Measurements from ENCODE around the gene PCDHA9.
"Not testable (repeated sequence)": the region's sequence is repeated elsewhere in the genome, so short reads cannot be mapped to it uniquely, and the experiment has no call there.

PCDHA9 gene

DNA sequence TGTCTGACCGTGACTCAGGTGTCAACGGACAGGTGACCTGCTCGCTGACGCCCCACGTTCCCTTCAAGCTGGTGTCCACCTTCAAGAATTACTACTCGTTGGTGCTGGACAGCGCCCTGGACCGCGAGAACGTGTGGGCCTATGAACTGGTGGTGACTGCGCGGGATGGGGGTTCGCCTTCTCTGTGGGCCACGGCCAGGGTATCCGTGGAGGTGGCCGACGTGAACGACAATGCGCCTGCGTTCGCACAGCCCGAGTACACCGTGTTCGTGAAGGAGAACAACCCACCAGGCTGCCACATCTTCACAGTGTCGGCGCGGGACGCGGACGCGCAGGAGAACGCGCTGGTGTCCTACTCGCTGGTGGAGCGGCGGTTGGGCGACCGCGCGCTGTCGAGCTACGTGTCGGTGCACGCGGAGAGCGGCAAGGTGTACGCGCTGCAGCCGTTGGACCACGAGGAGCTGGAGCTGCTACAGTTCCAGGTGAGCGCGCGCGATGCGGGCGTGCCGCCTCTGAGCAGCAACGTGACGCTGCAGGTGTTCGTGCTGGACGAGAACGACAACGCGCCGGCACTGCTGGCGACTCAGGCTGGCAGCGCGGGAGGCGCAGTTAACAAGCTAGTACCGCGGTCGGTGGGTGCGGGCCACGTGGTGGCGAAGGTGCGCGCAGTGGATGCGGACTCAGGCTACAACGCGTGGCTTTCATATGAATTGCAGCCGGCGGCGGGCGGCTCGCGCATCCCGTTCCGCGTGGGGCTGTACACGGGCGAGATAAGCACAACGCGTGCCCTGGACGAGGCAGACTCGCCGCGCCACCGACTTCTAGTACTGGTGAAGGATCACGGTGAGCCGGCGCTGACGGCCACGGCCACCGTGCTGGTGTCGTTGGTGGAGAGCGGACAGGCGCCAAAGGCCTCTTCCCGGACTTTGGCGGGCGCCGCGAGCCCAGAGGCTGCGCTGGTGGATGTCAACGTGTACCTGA lies 22.3 kb downstream of the PCDHA9 start:
- H3K9ac ChIP-seq (ENCODE audit: low read length): no peak overlapping the region
- H3K36me3 ChIP-seq (ENCODE audit: insufficient read depth, low read length): no peaks in the 10 kb centered on the region
- no peak for TF ChIP-seq CTCF (IDR thresholded peaks at IDR 0.05; ENCODE audit: low read length)
- TF ChIP-seq EZH2 (IDR thresholded peaks at IDR 0.05; ENCODE audit: borderline replicate concordance, low read length): no peak
- H3K4me3 ChIP-seq (ENCODE audit: low read depth, low read length, poor library complexity, severe bottlenecking): no peak overlapping the region
- no peak overlapping the region for H3K27ac ChIP-seq (ENCODE audit: low read depth, low read length, poor library complexity, severe bottlenecking)
- H2AFZ ChIP-seq (ENCODE audit: low read length): no peak overlapping the region
- no peaks in the 10 kb centered on the region for H3K79me2 ChIP-seq (ENCODE audit: insufficient read depth, low read length)
- no peaks in the 10 kb centered on the region for H3K27me3 ChIP-seq (ENCODE audit: insufficient read depth, low read length)
- H3K4me1 ChIP-seq (ENCODE audit: insufficient read depth, low read length, severe bottlenecking): no peaks in the 10 kb centered on the region
- H3K4me2 ChIP-seq (ENCODE audit: low read length): no peak overlapping the region
- no peaks in the 10 kb centered on the region for H3K9me2 ChIP-seq (ENCODE audit: low read depth, low read length)
- H4K20me1 ChIP-seq (ENCODE audit: insufficient read depth, low read length): no peaks in the 10 kb centered on the region
- no peaks in the 10 kb centered on the region for H3K9me3 ChIP-seq (ENCODE audit: low read length)
- H3F3A ChIP-seq (ENCODE audit: insufficient read depth, low read length): no peaks in the 10 kb centered on the region

GRCh38 chr5:140875085-140876065 lies 27.2 kb downstream of the PCDHA9 start, which contains the start of gene PCDHA12:
TSS of gene PCDHA12 (plus strand) at chr5:140875308. CDS start at chr5:140875473, 165 bp downstream.
- no peak within 1 kb of the TSS for H3K4me2 ChIP-seq (ENCODE audit: low read length)
- H3K4me1 ChIP-seq (ENCODE audit: insufficient read depth, low read length, severe bottlenecking): no peaks in the 10 kb centered on the region
- H3K9me3 ChIP-seq (ENCODE audit: low read length): no peaks in the 10 kb centered on the region
- H3K27me3 ChIP-seq (ENCODE audit: insufficient read depth, low read length): no peaks in the 10 kb centered on the region
- TF ChIP-seq CTCF (IDR thresholded peaks at IDR 0.05; ENCODE audit: low read length): peak; percentile 26
- TF ChIP-seq EZH2 (IDR thresholded peaks at IDR 0.05; ENCODE audit: borderline replicate concordance, low read length): no peak
- no peak within 1 kb of the TSS for H3K4me3 ChIP-seq (ENCODE audit: low read depth, low read length, poor library complexity, severe bottlenecking)
- no peaks in the 10 kb centered on the region for H4K20me1 ChIP-seq (ENCODE audit: insufficient read depth, low read length)
- H3K27ac ChIP-seq (ENCODE audit: low read depth, low read length, poor library complexity, severe bottlenecking): no peak within 1 kb of the TSS
- no peak within 1 kb of the TSS for H2AFZ ChIP-seq (ENCODE audit: low read length)
- H3K79me2 ChIP-seq (ENCODE audit: insufficient read depth, low read length): no peaks in the 10 kb centered on the region
- no peaks in the 10 kb centered on the region for H3K36me3 ChIP-seq (ENCODE audit: insufficient read depth, low read length)
- no peaks in the 10 kb centered on the region for H3K9me2 ChIP-seq (ENCODE audit: low read depth, low read length)
- H3K9ac ChIP-seq (ENCODE audit: low read length): no peak within 1 kb of the TSS
- H3F3A ChIP-seq (ENCODE audit: insufficient read depth, low read length): no peaks in the 10 kb centered on the region

- not testable (repeated sequence) for H3K4me1 ChIP-seq (ENCODE audit: insufficient read depth, low read length, severe bottlenecking); H3K4me3 ChIP-seq (ENCODE audit: low read depth, low read length, poor library complexity, severe bottlenecking); H3K27ac ChIP-seq (ENCODE audit: low read depth, low read length, poor library complexity, severe bottlenecking); H3K79me2 ChIP-seq (ENCODE audit: insufficient read depth, low read length); H3K36me3 ChIP-seq (ENCODE audit: insufficient read depth, low read length); H3K9ac ChIP-seq (ENCODE audit: low read length); H3K4me2 ChIP-seq (ENCODE audit: low read length); H3F3A ChIP-seq (ENCODE audit: insufficient read depth, low read length); H3K9me2 ChIP-seq (ENCODE audit: low read depth, low read length); H4K20me1 ChIP-seq (ENCODE audit: insufficient read depth, low read length); H3K27me3 ChIP-seq (ENCODE audit: insufficient read depth, low read length); H2AFZ ChIP-seq (ENCODE audit: low read length); H3K9me3 ChIP-seq (ENCODE audit: low read length)
Measured at GRCh38 chr5:140876541-140877261, 28.5 kb downstream of the PCDHA9 start.

Data from OCI-LY1 (cell line).